Lower leg skin (tissue), 4 donors: ENCODE data around the gene FAM118B. TPM values are rescaled to one million over a fixed set of nuclear protein-coding genes. Genes with fewer than 3 reads are reported as not detected.

Experiments used
- DNase-seq, 2 donors: peaks; one replicate each; pipeline ENCODE4 v3.0.0-alpha.2; 2019; ENCODE audit warnings: low spot score in 2 of 2
- H3K4me3 ChIP-seq: fragments of 200-600 bp; sonication (generic); 2 replicates; pipeline ENCODE4 v1.5.1; 2017; ENCODE audit warnings: mild to moderate bottlenecking, low read depth; ENCODE audit not compliant: poor library complexity, severe bottlenecking
- CTCF ChIP-seq, 3 donors: fragments of 450-650 bp; IDR thresholded peaks; one replicate each; pipeline ENCODE4 v1.5.1; 2016; ENCODE audit warnings: antibody characterized with exemption in 3 of 3, mild to moderate bottlenecking in 3 of 3, moderate library complexity in 2 of 3
- POLR2A ChIP-seq, 2 donors: fragments of 450-650 bp; IDR thresholded peaks; one replicate each; pipeline ENCODE4 v1.6.1; 2016 to 2017; ENCODE audit warnings: antibody characterized with exemption in 2 of 2, mild to moderate bottlenecking in 1 of 2, moderate library complexity in 1 of 2
- WGBS, 2 donors: methylation state at CpG; one replicate each; pipeline ENCODE4 v1.1.5; 2018; 5-methylcytosine and 5-hydroxymethylcytosine counted together
- intact Hi-C: fragments of 100-400 bp; cut with DNase I; formaldehyde crosslinking; loops from one replicate; pipeline ENCODE4 v1.15.0; 2023; ENCODE audit warnings: low total_unique reads
- total RNA-seq, 4 donors: library from RNA; depleted of rRNA; stranded (reverse); fragments of >200 nt; gene quantifications; one replicate each; pipeline ENCODE4 v1.1.0, GENCODE V29; 2016

Gene FAM118B
- total RNA-seq, 4 donors from 2014 or later, result 7.3 to 18.9 (median 9.0) TPM

DNA sequence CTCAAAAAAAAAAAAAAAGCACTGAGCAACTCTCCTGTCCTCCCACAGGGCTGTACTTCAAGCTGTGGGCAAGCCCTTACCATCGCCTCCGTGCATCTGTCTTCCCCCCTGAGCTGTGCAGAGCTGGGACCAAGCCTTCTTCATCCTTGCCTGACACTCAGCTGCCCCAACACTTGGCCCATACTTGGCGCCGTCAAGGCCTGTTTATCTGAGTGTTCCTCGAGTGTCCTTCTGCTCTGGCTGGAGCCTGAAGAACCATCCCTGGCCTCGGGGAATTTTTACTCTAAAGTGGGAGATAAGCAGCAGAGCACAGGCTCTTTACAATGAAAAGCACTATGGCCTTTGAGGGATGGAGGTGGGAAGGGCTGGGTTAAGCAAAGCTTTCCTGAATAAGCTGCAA, 69.7 kb downstream of the FAM118B start:
- TF ChIP-seq CTCF (IDR thresholded peaks at IDR 0.05), result no peak
- no peak for TF ChIP-seq POLR2A (IDR thresholded peaks at IDR 0.05)
- no peak overlapping the region for H3K4me3 ChIP-seq
- WGBS, 2 donors, result 88% methylated on average over 6 of the region's 6 CpGs
- intact Hi-C loops, result no loop called here
- no peak for DNase-seq

GRCh38 chr11:126281666-126282175, 70.1 kb downstream of the FAM118B start:
- intact Hi-C loops, result no loop called here
- no peak for DNase-seq

GRCh38 chr11:126282361-126282735, 70.8 kb downstream of the FAM118B start:
- WGBS, 2 donors, result 0 to 1% methylated on average over 13 to 15 of the region's 15 CpGs
- intact Hi-C loops, result no loop called here
- DNase-seq, result peak in 1 of 2 donors; percentile 36
- TF ChIP-seq CTCF (IDR thresholded peaks at IDR 0.05), result no peak
- no peak for TF ChIP-seq POLR2A (IDR thresholded peaks at IDR 0.05)
- peak overlapping the region; percentile 73 for H3K4me3 ChIP-seq

More at GRCh38 chr11:126281666-126282175, 70.1 kb downstream of the FAM118B start:
- WGBS, 2 donors, result 90% methylated on average over 10 of the region's 10 CpGs
- no peak for TF ChIP-seq POLR2A (IDR thresholded peaks at IDR 0.05)
- TF ChIP-seq CTCF (IDR thresholded peaks at IDR 0.05), result no peak
- no peak overlapping the region for H3K4me3 ChIP-seq

DNA sequence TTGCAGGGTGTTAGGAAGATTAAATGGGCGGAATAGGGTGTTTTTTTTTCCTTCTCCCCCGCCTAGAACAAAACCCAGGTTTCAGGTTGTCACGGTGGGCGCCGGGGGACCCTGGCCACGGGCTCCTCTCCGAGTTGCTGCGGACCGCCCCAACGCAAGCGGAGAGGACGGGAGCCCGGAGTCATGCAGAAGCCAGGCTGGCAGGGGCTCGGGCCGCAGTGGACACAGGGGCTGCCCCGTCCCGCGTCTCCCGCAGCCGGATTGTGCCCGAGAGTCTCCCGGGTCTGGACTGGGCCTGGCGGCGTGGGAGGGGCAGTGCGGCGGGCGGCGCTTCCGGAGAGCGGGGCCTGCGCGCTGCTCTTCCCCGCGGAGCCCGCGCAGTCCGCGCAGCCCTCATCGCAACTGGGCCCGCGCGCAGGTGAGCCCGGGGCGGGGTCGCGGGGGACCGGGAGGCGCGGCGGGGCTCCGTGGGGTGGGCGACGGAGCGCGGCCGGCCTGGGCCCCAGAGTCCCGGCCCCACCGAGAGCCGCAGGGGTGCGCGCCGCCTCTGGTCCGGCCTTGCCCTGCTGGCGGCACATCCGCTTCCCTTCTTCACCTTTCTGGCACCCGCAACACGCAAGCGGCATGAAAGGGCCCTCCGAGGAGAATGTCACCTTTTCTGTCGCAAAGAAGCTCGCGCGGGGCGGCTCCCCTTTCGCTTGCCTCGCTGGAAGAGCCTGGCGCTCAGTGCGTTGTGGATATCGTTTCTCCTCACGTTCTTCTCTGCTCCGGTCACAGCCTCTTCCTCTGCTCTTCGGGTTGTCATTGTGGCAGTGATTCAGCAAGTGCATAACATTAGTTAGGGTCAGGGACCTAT, 71.4 kb downstream of the FAM118B start, which contains the start of gene TIRAP:
Gene TIRAP (plus strand): TSS at position 358 of the 856 bp plus-strand sequence. CDS start 7,802 bp downstream, outside the sequence.
- peak; percentile 34 to 91 for DNase-seq
- WGBS, 2 donors, result 1% methylated on average over 32 to 42 of the region's 82 CpGs
- peak within 1 kb of the TSS; percentile 73 for H3K4me3 ChIP-seq
- intact Hi-C loops, result no loop called here
- TF ChIP-seq CTCF (IDR thresholded peaks at IDR 0.05), result no peak
- no peak for TF ChIP-seq POLR2A (IDR thresholded peaks at IDR 0.05)

- no peak overlapping the region for H3K4me3 ChIP-seq
- no peak for TF ChIP-seq CTCF (IDR thresholded peaks at IDR 0.05)
- TF ChIP-seq POLR2A (IDR thresholded peaks at IDR 0.05), result no peak
- intact Hi-C loops, result no loop called here
- DNase-seq, result peak; percentile 73 to 91
- whole genome bisulfite sequencing, 2 donors, result 32 to 34% methylated on average over 6 of the region's 6 CpGs
These were observed 73.2 kb downstream of the FAM118B start for GRCh38 chr11:126284829-126285228.
